K562 (cell line): ENCODE results near the gene CD82.

Experiments used
- CBX5 ChIP-seq: IDR thresholded peaks from 2 replicates; pipeline ENCODE4 v1.6.1; 2014; ENCODE audit warnings: low read depth, borderline replicate concordance
- CHD2 ChIP-seq: IDR thresholded peaks from 2 replicates; pipeline ENCODE4 v1.6.1; 2011; ENCODE audit warnings: low read depth, low read length
- CTCF ChIP-seq, 3 experiments: IDR thresholded peaks in 2 of 3; conservative IDR thresholded peaks in 1 of 3; 2 replicates each; pipeline ENCODE4 v1.5.1; 2011 to 2012; ENCODE audit warnings: low read length in 3 of 3, mild to moderate bottlenecking in 3 of 3, control low read depth in 2 of 3, improper control_type of control experiment in 1 of 3, inconsistent platforms in 1 of 3, low read depth in 1 of 3, mixed read lengths in 1 of 3, moderate library complexity in 1 of 3; ENCODE audit not compliant: insufficient read depth in 2 of 3
- ELF1 ChIP-seq: fragments of 200-800 bp; sonication (Bioruptor generic); IDR thresholded peaks from 2 replicates; pipeline ENCODE4 v1.6.1; 2016; ENCODE audit warnings: missing genetic modification characterization, missing compliant biosample characterization
- ELF4 ChIP-seq: fragments of 450-650 bp; formaldehyde crosslinking; IDR thresholded peaks from 2 replicates; pipeline ENCODE4 v1.4.0; 2022; ENCODE audit warnings: missing genetic modification characterization
- KLF13 ChIP-seq: fragments of 450-650 bp; IDR thresholded peaks from 2 replicates; pipeline ENCODE4 v1.6.1; 2016; ENCODE audit warnings: missing genetic modification characterization, low read depth, mild to moderate bottlenecking, missing compliant biosample characterization, moderate library complexity, borderline replicate concordance
- MNT ChIP-seq, 2 experiments: fragments of 450-650 bp; conservative IDR thresholded peaks; 2 replicates each; pipeline ENCODE4 v1.6.1; 2017; ENCODE audit warnings: mild to moderate bottlenecking in 2 of 2, moderate library complexity in 2 of 2
- RNF2 ChIP-seq: sonication (generic); IDR thresholded peaks from 2 replicates; pipeline ENCODE4 v1.6.1; 2016
- RNF219 ChIP-seq: fragments of 250-450 bp; sonication (Bioruptor Pico); IDR thresholded peaks from 2 replicates; pipeline ENCODE4 v1.5.0; 2022; ENCODE audit warnings: mild to moderate bottlenecking
- SMAD3 ChIP-seq: fragments of 450-650 bp; formaldehyde crosslinking; conservative IDR thresholded peaks from 2 replicates; pipeline ENCODE4 v1.4.0; 2020; ENCODE audit warnings: mild to moderate bottlenecking
- SMC3 ChIP-seq: conservative IDR thresholded peaks from 2 replicates; pipeline ENCODE4 v1.6.1; 2011; ENCODE audit warnings: low read depth, low read length, improper control_type of control experiment; ENCODE audit not compliant: insufficient read depth
- ZNF766 ChIP-seq: fragments of 200-800 bp; sonication (Bioruptor generic); conservative IDR thresholded peaks from 2 replicates; pipeline ENCODE4 v1.6.1; 2016; ENCODE audit warnings: missing genetic modification characterization, missing compliant biosample characterization
- TF ChIP-seq, protein P1 (sequence below): sonication (generic); formaldehyde crosslinking; IDR thresholded peaks from 2 replicates; pipeline ENCODE4 v1.8.0; 2022; ENCODE audit warnings: mild to moderate bottlenecking, low read depth, missing genetic modification reagents

DNA sequence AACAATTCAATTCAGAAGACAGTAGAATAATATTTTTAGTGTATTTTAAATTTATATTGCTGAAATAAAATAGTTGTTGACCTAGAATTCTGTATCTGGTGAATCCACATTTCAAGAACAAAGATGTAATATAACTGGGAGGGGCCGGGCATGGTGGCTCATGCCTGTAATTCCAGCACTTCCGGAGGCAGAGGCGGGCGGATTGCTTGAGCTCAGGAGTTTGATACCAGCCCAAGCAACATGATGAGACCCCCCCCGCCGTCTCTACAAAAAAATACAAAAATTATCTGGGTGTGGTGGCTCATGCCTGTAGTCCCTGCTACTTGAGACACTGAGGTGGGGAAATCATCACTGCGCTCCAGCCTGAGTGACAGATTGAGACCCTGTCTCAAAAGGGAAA, 72.6 kb downstream of the CD82 start:
- TF ChIP-seq KLF13 (tag) (no peak), CTCF (IDR thresholded peaks at IDR 0.05 in 2 of 3, conservative IDR thresholded peaks at IDR 0.05 in 1 of 3; ENCODE audit: insufficient read depth in 2 of 3, low read depth in 1 of 3, low read length in 3 of 3) (no peak), ZNF766 (no peak), ELF1 (tag) (no peak), CHD2 (no peak), ELF4 (CRISPR knock-in tag) (no peak), SMC3 (no peak), CBX5 (no peak), RNF219 (CRISPR knock-in tag) (no peak), MNT (conservative IDR thresholded peaks at IDR 0.05) (no peak), RNF2 (no peak), SMAD3 (CRISPR knock-in tag) (no peak)
- TF ChIP-seq, protein P1, sequence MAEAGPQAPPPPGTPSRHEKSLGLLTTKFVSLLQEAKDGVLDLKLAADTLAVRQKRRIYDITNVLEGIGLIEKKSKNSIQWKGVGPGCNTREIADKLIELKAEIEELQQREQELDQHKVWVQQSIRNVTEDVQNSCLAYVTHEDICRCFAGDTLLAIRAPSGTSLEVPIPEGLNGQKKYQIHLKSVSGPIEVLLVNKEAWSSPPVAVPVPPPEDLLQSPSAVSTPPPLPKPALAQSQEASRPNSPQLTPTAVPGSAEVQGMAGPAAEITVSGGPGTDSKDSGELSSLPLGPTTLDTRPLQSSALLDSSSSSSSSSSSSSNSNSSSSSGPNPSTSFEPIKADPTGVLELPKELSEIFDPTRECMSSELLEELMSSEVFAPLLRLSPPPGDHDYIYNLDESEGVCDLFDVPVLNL (CRISPR knock-in tag): no peak
